ENCODE data around the gene P2RX7.

Gene P2RX7

DNA sequence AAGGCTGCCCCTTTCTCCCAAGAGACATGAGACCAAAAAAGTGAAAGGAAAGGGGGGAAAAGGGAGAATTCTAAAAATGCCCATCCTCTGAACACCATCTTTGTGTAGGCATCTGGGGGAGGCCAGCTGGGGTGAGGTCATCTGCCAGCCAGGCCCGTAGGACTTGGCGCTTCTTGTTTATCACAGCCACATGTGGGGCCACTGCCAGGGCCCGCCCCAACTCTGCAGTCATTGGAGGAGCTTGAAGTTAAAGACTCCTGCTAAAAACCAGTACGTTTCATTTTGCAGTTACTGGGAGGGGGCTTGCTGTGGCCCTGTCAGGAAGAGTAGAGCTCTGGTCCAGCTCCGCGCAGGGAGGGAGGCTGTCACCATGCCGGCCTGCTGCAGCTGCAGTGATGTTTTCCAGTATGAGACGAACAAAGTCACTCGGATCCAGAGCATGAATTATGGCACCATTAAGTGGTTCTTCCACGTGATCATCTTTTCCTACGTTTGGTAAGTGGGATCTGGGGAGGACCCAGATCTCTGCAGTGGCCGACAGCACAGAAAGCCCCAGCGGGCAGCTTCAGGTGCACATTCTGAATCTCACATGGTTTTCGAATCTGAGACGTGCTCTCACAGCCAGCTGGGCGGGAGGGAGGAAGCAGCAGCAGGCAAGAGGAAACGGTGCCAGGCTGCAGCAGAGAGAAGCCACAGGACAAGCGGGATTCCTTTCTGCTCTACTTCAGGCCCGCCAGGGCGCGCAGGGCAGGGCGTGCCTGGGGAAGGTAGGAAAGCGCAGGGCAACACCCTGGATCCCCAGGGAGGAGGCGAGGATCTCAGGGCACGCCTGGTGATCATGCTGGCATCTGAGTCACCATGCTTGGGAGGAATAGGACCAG, at the start of gene P2RX7:
P2RX7 (plus strand) TSS at position 276 of the 881 bp plus-strand sequence; CDS start at position 371, 95 bp downstream.
- DNase-seq = peak; percentile 45

DNA sequence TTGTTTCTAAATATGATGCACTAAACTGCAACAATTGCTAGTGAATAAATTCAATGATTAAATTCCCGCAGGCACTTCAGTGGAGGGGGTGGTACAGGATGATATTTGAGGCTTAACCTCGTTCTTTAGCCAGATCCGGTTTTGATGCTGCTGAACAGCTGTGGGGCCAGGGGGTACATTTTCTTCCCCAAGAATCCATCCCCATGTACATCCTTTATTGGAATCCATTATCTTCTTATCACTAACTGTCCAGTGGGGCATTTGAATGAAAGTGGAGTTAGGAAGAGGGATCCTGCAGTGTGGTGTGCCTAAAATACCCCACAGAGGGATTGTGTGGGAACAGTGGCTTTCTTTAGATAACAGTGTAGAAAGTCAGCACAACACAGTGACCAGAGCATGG, 48.4 kb upstream of the P2RX7 start:
- no peak for DNase-seq

DNA sequence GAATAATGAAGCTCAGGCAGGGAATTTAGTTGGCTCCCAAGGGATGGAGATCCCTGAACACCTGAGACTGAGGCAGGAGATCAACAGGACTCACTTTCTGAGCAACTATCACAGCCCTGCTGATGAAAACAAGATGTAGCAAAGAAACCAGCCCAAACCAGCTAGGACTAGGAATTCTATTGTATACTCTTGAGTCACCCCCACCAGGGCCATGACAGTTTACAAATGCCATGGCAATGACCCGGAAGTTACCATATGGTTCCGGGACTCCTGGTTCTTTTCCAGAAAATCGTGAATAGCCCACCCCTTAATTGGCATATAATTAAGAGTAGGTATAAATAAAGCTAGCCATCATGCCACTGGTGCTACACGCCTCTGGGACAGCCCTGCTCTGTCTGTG, 47.6 kb upstream of the P2RX7 start:
- DNase-seq = no peak

DNA sequence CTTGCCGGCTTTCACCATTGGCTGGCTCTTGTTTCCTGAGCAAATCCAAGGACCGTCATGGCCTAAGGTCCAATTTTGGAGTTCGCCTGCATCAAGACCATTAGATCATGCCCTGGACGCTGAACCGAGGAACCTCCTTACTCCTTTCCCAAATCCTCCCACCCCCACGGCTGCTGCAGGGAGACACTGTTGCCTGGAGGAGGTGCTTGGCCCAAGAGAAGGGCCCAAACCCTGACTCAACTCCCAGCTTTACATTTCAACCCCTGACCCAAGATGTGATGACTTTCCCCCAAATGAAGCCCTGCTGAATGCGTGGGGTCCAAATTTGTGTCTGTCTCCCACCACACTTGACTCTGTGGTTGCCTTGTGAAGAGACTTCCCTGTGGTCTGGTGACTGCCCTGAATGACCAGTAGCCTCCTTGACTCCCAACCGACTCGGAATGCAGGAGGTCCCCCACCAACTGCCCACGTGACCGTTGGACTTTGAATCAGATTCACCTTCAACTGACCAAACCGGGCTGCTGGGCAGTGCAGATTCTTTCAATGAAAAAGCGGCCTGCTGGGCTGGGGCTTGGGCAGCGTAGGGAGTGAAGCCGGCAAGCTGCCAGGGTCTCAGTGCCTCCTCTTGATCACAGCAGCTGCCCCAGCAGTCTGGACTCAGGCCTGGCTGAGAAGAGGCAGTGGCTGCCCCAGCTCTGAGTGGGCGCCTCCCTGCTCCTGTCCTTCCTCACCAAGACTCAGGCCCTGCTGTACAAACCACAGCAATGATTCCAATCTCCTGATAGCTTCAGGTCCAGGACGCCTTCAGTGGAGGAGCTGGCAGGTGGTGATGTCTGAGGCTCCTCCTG, 46.9 kb upstream of the P2RX7 start:
- no peak for DNase-seq

GRCh38 chr12:121086781-121087295, 45.8 kb upstream of the P2RX7 start:
- no peak for DNase-seq

- no peak for DNase-seq
These were observed 45.0 kb upstream of the P2RX7 start for GRCh38 chr12:121087467-121088194.

DNA sequence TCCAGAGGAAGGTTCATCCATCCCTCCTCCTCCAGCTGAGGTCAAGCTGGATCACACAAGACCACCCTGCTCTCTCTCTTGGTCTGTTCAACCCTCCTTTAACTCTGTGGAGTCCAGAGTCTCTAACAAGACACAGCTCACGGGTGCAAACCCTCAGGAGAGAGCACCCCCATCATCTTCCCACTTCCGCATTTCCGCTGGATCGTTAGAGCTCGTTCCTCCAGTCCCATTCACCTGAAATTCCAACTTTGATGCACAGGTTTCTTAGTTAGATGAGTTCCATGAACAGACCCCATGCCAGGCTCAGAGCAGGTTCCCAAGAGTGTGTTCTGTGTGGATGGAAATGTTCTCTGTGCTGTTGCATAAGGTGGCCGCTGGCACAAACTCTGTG, 44.5 kb upstream of the P2RX7 start:
- DNase-seq = no peak

GRCh38 chr12:121089031-121089812, 43.5 kb upstream of the P2RX7 start:
- no peak for DNase-seq

DNA sequence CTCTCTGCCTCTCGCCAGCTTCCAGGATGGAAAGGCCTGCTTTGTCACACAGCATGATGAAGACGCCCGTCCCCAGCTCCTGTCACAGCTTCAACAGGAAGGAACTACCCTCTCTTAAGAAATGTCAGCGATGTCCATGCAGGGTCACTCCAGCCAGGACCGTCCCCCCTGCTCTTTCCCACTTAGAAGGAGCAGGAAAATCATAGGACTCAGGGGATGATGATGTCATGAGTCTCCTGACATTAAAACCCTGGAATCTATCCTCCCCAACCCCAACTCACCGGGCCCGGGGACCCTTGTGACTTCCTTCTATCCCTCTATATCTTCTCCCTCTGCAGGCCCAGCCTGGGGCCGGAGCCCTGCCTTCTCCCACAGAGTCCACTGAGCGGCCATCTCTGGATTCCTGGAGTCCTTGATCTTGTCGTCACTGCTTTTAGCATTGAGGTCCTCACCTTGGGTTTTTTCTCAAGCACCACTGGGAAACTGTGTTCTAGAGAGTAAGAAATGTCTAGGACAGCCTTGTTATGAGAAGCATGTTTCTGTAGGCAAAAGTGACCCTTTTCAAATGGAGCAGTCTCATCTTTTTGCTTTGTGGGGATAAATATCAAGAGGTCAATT, 42.8 kb upstream of the P2RX7 start:
- no peak for DNase-seq

- DNase-seq = no peak
These were observed 41.8 kb upstream of the P2RX7 start for GRCh38 chr12:121090586-121091514.

DNA sequence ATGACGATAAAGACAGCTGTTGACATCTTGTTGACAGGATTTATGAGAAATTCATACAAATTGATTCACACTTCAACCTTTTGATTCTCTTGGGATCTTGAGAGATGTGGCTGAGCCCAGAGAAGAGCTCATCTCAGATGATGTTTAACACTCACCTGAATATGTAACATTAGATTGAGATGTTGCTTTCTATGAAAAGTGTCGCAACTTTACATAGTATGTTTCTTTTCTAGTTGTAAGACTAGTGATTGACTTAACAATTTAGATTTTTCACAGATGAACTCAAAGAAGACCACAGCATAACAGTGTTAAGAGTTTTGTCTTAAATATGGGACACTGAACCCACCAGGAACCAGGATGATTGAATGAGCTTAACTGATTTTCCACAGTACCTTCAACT, 40.6 kb upstream of the P2RX7 start:
- no peak for DNase-seq

DNA sequence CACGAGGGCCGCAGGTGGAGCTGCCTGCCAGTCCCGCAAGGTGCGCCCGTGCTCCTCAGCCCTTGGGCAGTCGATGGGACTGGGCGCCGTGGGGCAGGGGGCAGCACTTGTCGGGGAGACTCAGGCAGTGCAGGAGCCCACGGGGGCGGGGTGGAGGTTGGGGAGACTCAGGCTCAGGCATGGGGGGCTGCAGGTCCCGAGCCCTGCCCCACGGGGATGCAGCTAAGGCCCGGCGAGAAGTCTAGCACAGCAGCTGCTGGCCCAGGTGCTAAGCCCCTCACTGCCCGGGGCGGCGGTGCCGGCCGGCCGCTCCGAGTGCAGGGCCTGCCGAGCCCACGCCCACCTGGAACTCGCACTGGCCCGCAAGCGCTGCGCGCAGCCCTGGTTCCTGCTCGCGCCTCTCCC, 39.2 kb upstream of the P2RX7 start:
- no peak for DNase-seq

- DNase-seq = peak; percentile 7
These were observed 37.0 kb upstream of the P2RX7 start for GRCh38 chr12:121095544-121096198.

DNA sequence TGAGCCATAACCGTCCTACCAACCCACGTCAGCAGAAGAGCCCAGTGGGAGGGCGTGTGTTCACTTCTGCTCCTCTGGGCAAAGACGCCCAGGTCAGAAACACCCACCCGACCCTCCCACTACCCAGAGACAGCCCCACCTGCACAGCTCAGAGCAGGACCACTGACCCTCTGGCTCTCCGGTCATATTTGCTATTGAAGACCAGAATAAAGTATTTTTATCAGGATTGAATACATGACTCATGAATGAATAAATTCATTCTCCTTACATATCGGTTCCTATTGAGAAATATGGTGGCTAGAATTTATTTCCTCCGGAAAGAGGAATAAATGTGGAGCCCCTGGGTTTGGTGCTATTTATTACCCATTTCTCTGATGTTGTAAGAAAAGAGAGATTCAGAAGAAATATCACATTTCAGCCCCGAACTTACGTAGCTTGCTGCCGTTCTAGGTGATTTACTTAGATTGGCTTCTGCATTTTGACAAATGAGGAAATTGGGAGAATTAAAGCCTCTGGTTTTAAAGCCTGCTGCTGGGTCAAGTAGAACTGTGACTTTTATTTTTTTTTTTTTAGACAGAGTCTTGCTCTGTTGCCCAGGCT, 36.4 kb upstream of the P2RX7 start:
- no peak for DNase-seq

- DNase-seq = no peak
These were observed 32.9 kb upstream of the P2RX7 start for GRCh38 chr12:121099779-121100178.

GRCh38 chr12:121102307-121102706, 30.4 kb upstream of the P2RX7 start:
- no peak for DNase-seq

- DNase-seq = no peak
These were observed 25.0 kb upstream of the P2RX7 start for GRCh38 chr12:121107681-121108080.

DNA sequence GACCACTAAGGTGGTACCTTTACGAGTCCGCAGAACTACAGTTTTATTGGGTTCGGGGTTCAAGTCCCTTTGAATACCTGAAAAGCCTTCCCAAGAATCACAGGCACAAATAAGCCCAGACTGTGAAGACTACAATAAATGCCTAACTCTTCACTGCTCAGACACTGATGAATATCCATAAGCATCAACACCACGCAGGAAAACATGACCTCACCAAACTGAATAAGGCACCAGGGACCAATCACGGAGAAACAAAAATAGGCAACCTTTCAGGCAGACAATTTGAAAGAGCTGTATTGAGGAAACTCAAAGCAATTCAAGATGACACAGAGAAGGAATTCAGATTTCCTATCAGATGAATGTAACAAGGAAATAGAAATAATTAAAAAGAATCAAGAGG, 24.2 kb upstream of the P2RX7 start:
- no peak for DNase-seq

GRCh38 chr12:121110211-121110940, 22.3 kb upstream of the P2RX7 start:
- DNase-seq = no peak

Measured in NCI-H446 treated with DMSO at 0.1 percent for 48 hours (cell line).